GM21717 (cell line): ENCODE results near the gene CCL25.
A peak's percentile ranks its signal among the peaks of the same experiment; 100 is the strongest.

ENCODE experiments used
- ATAC-seq: cut with Tn5 transposase; IDR thresholded peaks from one replicate; pipeline ENCODE4 v1.9.1; 2021; ENCODE audit warnings: mild to moderate bottlenecking, moderate library complexity; ENCODE audit not compliant: unreplicated experiment

Gene CCL25

GRCh38 chr19:8044018-8044417 lies 8.5 kb upstream of the CCL25 start:
- no peak for ATAC-seq

- ATAC-seq, result no peak
Observed at GRCh38 chr19:8045872-8046568, 6.5 kb upstream of the CCL25 start.

- ATAC-seq, result no peak
Observed at GRCh38 chr19:8046569-8047165, 5.9 kb upstream of the CCL25 start.

- peak; percentile 61 for ATAC-seq
Observed at GRCh38 chr19:8050274-8051096, 2.1 kb upstream of the CCL25 start.

DNA sequence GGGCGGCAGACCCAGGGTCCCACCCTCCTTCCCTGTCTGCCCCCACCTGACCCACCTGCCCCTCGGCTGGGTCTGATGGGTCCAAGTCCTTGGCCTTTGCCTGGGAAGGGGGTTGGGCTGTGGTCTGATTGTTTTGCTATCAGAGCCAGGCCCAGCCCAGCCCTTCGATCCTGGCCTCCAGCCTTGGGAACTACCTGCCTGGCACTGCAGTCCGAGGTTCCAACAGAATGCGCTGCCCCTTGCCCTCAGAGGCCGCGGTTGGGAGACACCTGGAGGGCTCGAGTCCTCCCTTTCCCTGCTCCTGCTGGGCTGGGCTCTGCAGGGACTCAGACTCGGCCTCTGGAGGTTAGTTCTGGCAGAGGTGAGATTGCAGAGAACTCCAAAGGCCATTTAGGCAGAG lies 1.6 kb downstream of the CCL25 start:
- ATAC-seq, result no peak

DNA sequence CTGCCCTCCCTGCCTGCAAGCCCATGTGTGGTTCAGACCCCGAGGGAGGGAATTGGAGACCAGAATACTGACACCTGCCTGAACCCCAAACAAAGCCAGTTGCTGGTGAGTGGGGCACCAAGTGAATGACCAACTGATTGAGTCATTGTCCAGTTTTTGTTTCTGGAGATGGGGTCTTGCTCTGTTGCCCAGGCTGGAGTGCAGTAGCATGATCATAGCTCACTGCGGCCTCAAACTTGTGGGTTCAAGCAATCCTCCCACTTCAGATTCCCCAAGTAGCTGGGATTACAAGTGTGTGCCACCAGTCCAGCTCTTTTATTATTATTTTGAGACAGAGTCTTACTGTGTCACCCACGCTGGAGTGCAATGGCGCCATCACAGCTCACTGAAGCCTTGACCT lies 4.0 kb downstream of the CCL25 start:
- ATAC-seq, result no peak

DNA sequence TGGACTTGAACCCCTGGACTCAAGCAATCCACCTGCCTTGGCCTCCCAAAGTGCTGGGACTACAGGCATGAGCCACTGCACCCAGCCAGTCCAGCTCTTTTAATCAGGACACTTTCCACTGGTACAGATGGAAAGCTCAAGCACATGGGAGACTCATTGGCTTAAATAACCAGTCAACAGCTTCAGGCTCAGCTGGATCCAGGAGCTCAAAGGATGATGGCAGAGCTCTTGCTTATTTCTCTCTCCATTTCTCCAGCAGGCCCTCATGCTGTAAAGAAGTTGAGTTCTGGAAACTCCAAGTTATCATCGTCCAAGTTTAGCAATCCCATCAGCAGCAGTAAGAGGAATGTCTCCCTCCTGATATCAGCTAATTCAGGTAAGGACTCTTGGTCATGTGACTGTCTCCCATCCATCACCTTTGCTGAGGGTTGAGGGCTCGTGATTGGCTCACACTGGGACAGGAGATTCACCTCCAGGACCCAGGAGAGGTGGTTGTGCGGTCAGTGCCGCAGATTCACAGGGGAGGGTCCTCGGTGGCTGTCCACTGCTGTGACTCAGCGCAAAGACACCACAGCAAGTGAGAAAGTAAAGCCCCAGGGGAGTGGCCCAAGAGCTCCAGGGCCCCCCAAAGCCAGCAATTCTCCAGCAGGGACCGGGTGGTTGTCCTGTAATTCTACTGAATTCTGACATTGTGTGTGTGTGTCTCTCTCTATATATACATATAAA lies 5.1 kb downstream of the CCL25 start:
- ATAC-seq, result no peak

DNA sequence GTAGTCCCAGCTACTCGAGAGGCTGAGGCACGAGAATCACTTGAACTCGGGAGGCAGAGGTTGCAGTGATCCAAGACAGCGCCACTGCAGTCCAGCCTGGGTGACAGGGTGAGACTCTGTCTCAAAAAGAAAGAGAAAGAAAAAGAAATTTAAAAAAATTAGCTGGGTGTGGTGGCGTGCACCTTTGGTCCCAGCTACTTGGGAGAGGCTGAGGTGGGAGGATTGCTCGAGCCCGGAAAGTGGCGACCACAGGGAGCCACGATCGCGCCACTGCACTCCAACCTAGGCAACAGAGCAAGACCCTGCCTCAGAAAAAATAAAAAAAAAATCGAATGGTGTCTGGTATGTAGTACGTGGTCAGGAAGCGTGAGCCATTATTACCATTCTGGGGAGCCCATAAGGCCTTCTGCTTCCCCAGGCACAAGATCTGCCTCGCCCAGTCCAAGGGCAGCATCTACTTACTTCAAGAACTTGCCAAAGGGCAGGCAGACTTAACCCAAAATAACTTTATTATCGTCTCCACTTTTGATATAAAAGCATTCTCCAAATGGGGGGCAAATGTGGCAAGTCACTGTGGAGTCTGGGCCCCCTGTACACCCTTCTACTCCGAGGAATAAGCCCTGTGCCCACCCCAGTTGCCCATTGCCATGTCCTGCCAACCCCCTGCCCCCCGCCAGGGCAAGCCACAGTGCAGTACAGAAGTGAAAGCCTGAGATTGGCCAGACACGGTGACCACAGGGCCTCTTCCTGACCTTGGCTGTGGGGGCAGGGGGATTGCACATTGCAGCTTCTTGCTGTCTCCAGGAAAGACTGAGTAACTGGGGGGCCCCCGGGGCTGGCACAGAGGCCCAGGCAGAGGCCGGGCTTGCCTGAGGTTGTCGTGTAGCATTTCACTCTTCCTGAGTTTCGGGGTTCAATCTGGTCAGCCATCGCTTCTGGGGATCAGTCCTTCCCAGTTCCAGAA lies 12.6 kb downstream of the CCL25 start:
- ATAC-seq, result no peak

DNA sequence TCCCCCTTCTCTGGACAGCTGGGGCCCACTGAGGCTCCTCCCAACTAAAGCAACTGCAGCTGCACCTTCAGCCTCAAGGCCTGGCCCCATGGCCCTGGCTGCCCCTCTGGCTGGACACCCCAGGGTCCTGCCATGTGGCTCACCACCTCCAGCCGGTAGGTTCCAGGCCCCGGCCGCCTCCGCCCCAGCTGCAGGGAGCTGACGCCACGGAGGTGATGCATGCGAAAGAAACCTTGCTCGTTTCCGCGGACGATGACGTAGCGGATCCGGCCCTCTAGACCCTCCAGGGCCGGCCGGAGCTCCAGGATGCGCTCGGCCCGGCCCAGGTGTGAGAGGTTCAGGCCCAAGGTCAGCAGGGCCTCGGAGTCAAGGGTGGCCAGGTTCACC lies 13.3 kb downstream of the CCL25 start:
- ATAC-seq, result no peak

- no peak for ATAC-seq
Observed at GRCh38 chr19:8069096-8069973, 16.8 kb downstream of the CCL25 start.

- no peak for ATAC-seq
Observed at GRCh38 chr19:8071912-8072311, 19.4 kb downstream of the CCL25 start.

DNA sequence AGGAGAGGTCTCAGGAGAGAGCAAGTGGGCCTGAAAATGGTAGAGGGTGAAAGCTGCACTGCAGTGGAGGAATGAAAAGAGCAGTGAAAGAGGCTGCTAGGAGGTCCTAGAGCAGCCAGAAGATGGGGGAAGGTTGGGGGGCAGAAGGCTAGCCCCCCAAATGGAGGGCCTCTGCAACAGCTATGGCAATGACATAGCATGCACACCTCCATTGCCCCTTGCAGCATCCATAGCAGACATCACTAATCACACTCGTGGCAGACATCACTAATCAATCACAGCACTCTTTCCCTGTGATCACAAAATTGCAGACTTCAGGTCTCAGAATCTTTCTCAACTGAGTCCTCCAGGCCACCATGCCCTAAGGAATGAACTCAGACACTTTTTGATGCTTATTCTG lies 21.9 kb downstream of the CCL25 start:
- no peak for ATAC-seq

DNA sequence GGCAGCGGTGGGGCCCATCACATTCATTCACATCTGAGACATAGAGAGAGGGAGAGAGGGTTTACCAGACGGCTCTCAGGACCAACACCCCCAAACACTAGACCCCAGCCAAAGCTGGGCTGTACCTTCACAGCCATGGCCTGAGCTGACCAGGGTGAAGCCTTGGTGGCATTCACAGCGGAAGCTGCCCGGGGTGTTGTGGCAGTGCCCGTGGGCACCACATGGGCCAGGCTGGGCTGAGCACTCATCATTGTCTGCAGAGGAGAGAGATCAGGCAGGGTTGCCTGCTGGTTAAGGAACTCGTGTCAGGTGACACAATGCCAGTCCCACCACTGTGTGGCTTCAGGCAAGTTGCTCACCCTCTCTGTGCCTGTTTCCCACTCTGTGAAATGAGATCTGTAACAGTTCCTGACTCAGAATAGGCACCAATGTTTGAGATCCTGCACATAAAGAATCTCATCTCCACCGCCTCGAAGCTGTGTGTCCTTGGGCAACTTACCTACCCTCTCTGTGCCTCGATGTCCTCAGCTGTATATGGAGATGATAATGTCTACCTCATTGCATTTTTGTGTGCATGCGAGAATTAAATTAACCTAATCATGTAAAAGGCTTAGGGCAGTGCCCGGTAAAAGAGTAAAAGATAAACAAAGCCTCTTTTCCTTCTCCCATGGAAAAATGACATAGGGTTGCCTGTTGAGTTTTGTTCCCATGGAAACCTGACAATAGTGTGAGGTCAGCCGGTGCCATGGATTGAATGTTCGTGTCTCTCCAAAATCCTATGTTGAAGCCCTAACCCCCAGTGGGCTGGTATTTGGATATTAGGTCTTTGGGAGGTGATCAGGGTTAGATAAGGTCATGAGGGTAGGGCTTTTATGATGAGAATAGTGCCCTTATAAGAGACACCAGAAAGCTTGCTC lies 22.9 kb downstream of the CCL25 start:
- no peak for ATAC-seq

DNA sequence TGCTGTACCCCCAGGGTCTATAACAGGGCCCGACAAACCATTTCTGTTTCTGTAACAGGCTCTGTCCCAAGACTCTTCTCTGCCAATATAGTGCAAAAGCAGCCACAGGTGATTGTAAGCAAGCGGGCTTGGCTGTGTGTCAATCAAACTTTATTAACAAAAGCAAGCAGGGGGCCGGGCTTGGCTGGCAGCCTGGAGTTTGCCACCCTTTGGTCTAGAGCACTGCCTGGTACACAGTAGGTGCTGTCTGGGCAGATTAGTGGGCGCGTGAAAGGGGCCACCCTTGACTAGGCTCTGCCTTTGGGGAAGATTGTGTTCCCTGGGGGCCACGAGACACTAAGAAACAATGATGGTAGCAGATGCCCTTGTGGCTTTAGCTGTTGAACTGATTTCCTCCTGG lies 27.4 kb downstream of the CCL25 start:
- no peak for ATAC-seq

DNA sequence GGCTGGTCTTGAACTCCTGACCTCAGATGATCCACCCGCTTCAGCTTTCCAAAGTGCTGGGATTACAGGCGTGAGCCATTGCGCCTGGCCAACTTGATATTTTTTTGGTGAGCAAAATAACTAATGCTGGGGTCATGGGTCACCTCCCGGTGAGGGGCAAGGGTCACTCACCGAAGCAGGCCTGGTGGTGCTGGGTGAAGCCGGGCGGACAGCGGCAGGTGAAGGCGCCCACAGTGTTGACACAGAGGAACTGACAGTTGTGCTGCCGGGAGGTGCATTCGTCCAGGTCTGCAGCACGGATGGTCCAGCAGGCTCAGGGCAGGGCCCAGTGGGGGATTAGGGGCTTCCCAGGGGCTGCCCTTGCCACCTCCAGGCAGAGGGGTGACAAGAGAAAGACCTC lies 28.3 kb downstream of the CCL25 start:
- ATAC-seq, result no peak

DNA sequence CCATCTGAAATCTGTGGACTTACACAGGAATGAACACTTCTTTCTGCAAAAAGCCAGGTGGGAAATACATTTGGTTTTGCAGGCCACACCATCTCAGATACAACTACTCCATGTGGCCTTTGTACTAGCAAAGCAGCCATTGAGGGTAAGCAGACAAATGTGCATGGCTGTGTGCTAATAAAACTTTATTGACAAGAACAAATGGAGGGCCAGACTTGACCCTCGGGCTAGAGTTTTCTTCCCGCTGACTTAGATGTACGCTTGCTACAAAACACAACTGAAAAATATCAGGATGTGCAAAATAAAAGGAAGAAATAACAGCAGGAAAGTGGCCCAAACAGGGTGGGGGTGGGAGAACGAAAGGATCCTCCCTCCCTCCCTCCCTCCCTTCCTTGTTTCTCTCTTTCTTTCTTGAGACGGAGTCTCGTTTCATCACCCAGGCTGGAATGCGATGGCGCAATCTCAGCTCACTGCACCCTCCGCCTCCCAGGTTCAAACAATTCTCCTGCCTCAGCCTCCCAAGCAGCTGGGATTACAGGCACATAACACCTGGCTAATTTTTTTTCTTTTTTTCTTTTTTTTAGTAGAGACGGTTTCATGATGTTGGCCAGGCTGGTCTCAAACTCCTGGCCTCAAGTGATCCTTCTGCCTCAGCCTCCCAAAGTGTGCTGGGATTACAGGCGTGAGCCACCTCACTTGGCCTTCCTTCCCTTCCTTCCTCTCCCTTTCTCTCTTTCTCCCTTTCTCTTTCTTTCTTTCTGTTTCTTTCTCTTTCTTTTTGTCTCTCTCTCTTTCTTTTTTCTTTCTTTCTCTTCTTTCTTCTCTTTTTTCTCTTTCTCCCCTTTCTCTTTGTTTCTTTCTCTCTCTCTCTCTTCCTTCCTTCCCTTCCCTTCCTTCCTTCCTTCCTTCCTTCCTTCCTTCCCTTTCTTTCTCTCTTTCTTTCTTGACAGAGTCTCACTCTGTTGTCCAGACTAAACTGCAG lies 29.3 kb downstream of the CCL25 start:
- ATAC-seq, result no peak

- ATAC-seq, result no peak
Observed at GRCh38 chr19:8083141-8083540, 30.6 kb downstream of the CCL25 start.
